SK-N-SH (cell line): ENCODE measurements around the gene RAC2.

Source experiments
- CTCF ChIP-seq: fragments of 200-600 bp; sonication (generic); IDR thresholded peaks from 2 replicates; pipeline ENCODE4 v1.6.1; 2017; ENCODE audit warnings: antibody characterized with exemption, mild to moderate bottlenecking, moderate library complexity
- MXI1 ChIP-seq: IDR thresholded peaks from 2 replicates; pipeline ENCODE4 v1.6.1; 2012; ENCODE audit warnings: mild to moderate bottlenecking, low read depth, low read length, improper control_type of control experiment
- POLR2AphosphoS5 ChIP-seq: IDR thresholded peaks from 2 replicates; pipeline ENCODE4 v1.6.1; 2012; ENCODE audit warnings: low read depth, low read length
- TAF1 ChIP-seq: IDR thresholded peaks from 2 replicates; pipeline ENCODE4 v1.6.1; 2012; ENCODE audit warnings: low read depth, mild to moderate bottlenecking, low read length, moderate library complexity, borderline replicate concordance
- TCF12 ChIP-seq: IDR thresholded peaks from 2 replicates; pipeline ENCODE4 v1.4.0; 2012

GRCh38 chr22:37179622-37180420, 64.2 kb downstream of the RAC2 start:
- TF ChIP-seq CTCF, result no peak
- TF ChIP-seq POLR2AphosphoS5, result no peak
- no peak for TF ChIP-seq TCF12
- TF ChIP-seq TAF1, result no peak
- no peak for TF ChIP-seq MXI1
